Keratinocyte (primary cell): Measurements from ENCODE around the gene SLC25A5. TPM values are rescaled to one million over a fixed set of nuclear protein-coding genes. Genes with fewer than 3 reads are reported as not detected.
A peak's percentile ranks its signal among the peaks of the same experiment; 100 is the strongest.

Experiments
- DNase-seq: peaks from one replicate; pipeline ENCODE4 v3.0.0-alpha.2; 2011; ENCODE audit warnings: low read depth, missing footprints, low spot score
- FAIRE-seq: peaks from 2 replicates; lab custom pipeline; 2011; peaks lifted over from hg19 to GRCh38; lab: Jason Lieb, UNC
- H2AFZ ChIP-seq: 2 replicates; pipeline ENCODE4 v1.6.0; 2012; ENCODE audit warnings: low read length, control low read depth, inconsistent platforms; ENCODE audit not compliant: control insufficient read depth
- H3K27ac ChIP-seq: 2 replicates; pipeline ENCODE4 v1.5.1; 2011; ENCODE audit warnings: low read length; ENCODE audit not compliant: control insufficient read depth, insufficient read depth
- H3K27me3 ChIP-seq: 3 replicates; pipeline ENCODE4 v1.6.0; 2011; ENCODE audit warnings: low read length; ENCODE audit not compliant: control insufficient read depth, insufficient read depth; ENCODE audit errors: extremely low read depth
- H3K36me3 ChIP-seq, 2 experiments: 2 replicates in 1 of 2; 3 replicates in 1 of 2; pipeline ENCODE4 v1.5.1; 2011; ENCODE audit warnings: low read length in 2 of 2, mild to moderate bottlenecking in 1 of 2; ENCODE audit not compliant: control insufficient read depth in 2 of 2, insufficient read depth in 2 of 2; ENCODE audit errors: extremely low read depth in 1 of 2
- H3K4me1 ChIP-seq: 3 replicates; pipeline ENCODE4 v1.5.1; 2011; ENCODE audit warnings: low read length; ENCODE audit not compliant: control insufficient read depth, insufficient read depth; ENCODE audit errors: extremely low read depth
- H3K4me2 ChIP-seq: 3 replicates; pipeline ENCODE4 v1.6.0; 2011; ENCODE audit warnings: low read depth, low read length; ENCODE audit not compliant: control insufficient read depth, insufficient read depth; ENCODE audit errors: extremely low read depth
- H3K4me3 ChIP-seq, 3 experiments: fragments of 200-600 bp in 1 of 3; sonication (generic) in 1 of 3; 2 replicates in 2 of 3; 3 replicates in 1 of 3; pipeline ENCODE4 v1.5.1; 2011 to 2016; ENCODE audit warnings: low read length in 3 of 3, mild to moderate bottlenecking in 3 of 3, control low read depth in 2 of 3, inconsistent platforms in 1 of 3, low read depth in 1 of 3, mixed read lengths in 1 of 3, mixed run types in 1 of 3, moderate library complexity in 1 of 3; ENCODE audit not compliant: control insufficient read depth in 2 of 3, insufficient read depth in 2 of 3; ENCODE audit errors: extremely low read depth in 1 of 3
- H3K79me2 ChIP-seq: 2 replicates; pipeline ENCODE4 v1.6.0; 2012; ENCODE audit warnings: low read length; ENCODE audit not compliant: control insufficient read depth, insufficient read depth
- H3K9ac ChIP-seq: 3 replicates; pipeline ENCODE4 v1.6.0; 2011; ENCODE audit warnings: low read length; ENCODE audit not compliant: control insufficient read depth, insufficient read depth; ENCODE audit errors: extremely low read depth
- H3K9me1 ChIP-seq: 3 replicates; pipeline ENCODE4 v1.6.0; 2011; ENCODE audit warnings: low read length; ENCODE audit not compliant: control insufficient read depth, insufficient read depth; ENCODE audit errors: extremely low read depth
- H3K9me3 ChIP-seq: 2 replicates; pipeline ENCODE4 v1.5.1; 2012; ENCODE audit warnings: low read depth, low read length; ENCODE audit not compliant: control insufficient read depth
- H4K20me1 ChIP-seq: 3 replicates; pipeline ENCODE4 v1.6.0; 2011; ENCODE audit warnings: low read length; ENCODE audit not compliant: control insufficient read depth, insufficient read depth; ENCODE audit errors: extremely low read depth
- EZH2 ChIP-seq: IDR thresholded peaks from one replicate; pipeline ENCODE4 v1.6.1; 2012; ENCODE audit warnings: inconsistent platforms, mild to moderate bottlenecking, low read length, moderate library complexity
- dilution Hi-C: fragments of 300-500 bp; cut with MboI; formaldehyde crosslinking; loops from one replicate; pipeline ENCODE4 v1.7.0; 2020; ENCODE audit warnings: low sequenced_read_pairs; ENCODE audit not compliant: extremely low pct_ligation_motif_present
- polyA plus RNA-seq, 5 experiments: library from polyadenylated mRNA; depleted of rRNA in 3 of 5; stranded (reverse) in 3 of 5; stranded (forward) in 1 of 5; unstranded in 1 of 5; fragments of >200 nt; gene quantifications; 1 replicate in 1 of 5; 2 replicates in 3 of 5; 3 replicates in 1 of 5; pipeline versions ENCODE4 v1.2.1 to v1.2.3, GENCODE V29; 2011 to 2012; ENCODE audit warnings: missing spikeins in 2 of 5, low read depth in 1 of 5, low replicate concordance in 1 of 5
- TF ChIP-seq, protein P1 (sequence below), 3 experiments: IDR thresholded peaks in 1 of 3; conservative IDR thresholded peaks in 1 of 3; optimal IDR thresholded peaks in 1 of 3; 2 replicates in 2 of 3; 3 replicates in 1 of 3; pipeline versions ENCODE3 to v1.5.1; 2011; ENCODE audit warnings: low read length in 3 of 3, mild to moderate bottlenecking in 3 of 3, moderate library complexity in 2 of 3, control low read depth in 1 of 3, inconsistent platforms in 1 of 3; ENCODE audit not compliant: insufficient read depth in 2 of 3; ENCODE audit errors: extremely low read depth in 1 of 3

SLC25A5 gene
- polyA plus RNA-seq, 1 donor (not counting 4 experiments of a cell fraction or from before 2014, with no cell fraction given): 447 TPM

DNA sequence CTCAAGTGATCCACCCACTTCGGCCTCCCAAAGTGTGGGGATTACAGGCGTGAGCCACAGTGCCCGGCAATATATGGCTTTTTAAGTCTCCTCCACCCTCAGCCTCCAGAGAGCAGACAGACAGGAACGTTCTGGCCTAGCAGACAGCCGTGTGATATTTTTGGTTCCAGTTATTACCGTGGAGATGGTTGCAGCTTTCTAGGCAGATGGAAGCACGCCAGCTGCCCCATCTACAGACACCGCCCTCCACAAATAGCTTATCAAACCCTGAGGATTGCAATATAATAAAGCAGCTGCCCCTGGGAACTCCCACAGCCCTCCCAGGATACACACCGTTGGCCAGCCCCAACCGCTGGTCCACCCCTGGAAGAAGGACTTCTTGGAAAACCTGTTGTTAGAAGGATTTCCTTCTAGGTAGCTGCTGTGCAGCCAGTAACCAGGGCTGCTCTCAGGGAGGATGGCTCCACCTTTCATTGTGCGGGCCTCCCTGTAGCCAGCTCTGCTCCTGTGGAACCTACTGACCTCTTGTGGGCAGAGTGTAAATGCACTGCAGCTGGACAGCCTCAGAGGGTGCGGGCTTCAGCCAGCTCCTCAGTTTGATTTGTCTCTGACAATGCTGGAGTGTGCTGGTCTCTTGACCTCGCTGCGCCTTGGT lies 44.0 kb downstream of the SLC25A5 start:
- dilution Hi-C loops: no loop called here

DNA sequence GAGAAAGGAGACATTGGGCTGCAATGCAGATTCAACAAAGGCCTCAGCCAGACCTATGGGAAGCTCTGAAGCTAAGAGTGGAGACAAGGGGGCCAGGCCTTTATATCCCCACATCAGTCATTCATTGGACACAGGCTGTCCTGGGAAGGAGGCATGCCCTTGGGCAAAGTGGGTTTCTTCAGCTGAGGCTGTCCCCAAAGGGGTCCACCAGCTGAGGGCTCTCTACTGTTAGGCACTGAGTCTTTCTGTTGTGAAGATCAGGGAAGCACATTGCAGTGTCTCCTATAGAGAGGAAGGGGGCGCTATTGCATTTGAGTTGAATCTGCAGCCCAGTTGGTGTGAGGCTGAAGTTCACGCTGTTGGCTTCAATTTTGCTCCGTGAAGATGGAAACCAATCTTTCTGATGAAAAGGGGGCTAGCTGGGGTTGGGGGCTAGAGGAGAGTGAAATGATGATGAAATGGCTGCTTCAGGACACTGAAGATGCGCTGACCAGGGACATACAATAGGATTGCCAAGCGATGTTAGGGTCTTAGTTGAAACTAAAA lies 48.0 kb downstream of the SLC25A5 start:
- Histone ChIP-seq H3K36me3 (no peaks in the 10 kb centered on the region), H3K9ac (no peak overlapping the region), H4K20me1 (no peaks in the 10 kb centered on the region), H3K9me3 (no peaks in the 10 kb centered on the region), H3K27ac (no peak overlapping the region), H3K27me3 (no peaks in the 10 kb centered on the region), H3K4me1 (peaks cover 2% of the 10 kb centered on the region), H2AFZ (peak overlapping the region; percentile 80), H3K9me1 (no peaks in the 10 kb centered on the region), H3K4me3 (no peak overlapping the region), H3K79me2 (no peaks in the 10 kb centered on the region), H3K4me2 (no peak overlapping the region)
- no peak for FAIRE-seq
- TF ChIP-seq, protein P1, sequence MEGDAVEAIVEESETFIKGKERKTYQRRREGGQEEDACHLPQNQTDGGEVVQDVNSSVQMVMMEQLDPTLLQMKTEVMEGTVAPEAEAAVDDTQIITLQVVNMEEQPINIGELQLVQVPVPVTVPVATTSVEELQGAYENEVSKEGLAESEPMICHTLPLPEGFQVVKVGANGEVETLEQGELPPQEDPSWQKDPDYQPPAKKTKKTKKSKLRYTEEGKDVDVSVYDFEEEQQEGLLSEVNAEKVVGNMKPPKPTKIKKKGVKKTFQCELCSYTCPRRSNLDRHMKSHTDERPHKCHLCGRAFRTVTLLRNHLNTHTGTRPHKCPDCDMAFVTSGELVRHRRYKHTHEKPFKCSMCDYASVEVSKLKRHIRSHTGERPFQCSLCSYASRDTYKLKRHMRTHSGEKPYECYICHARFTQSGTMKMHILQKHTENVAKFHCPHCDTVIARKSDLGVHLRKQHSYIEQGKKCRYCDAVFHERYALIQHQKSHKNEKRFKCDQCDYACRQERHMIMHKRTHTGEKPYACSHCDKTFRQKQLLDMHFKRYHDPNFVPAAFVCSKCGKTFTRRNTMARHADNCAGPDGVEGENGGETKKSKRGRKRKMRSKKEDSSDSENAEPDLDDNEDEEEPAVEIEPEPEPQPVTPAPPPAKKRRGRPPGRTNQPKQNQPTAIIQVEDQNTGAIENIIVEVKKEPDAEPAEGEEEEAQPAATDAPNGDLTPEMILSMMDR (optimal IDR thresholded peaks at IDR 0.05 in 1 of 3, IDR thresholded peaks at IDR 0.05 in 1 of 3, conservative IDR thresholded peaks at IDR 0.05 in 1 of 3; ENCODE audit: extremely low read depth in 1 of 3, insufficient read depth in 2 of 3, low read length in 3 of 3): peak; percentile 79 to 85 (median 84)
- no peak for TF ChIP-seq EZH2
- DNase-seq: no peak
- dilution Hi-C loops: no loop called here

More for the DNA sequence above, 44.0 kb downstream of the SLC25A5 start:
- Histone ChIP-seq H2AFZ (peak overlapping the region; percentile 15), H3K9me1 (no peaks in the 10 kb centered on the region), H3K36me3 (no peaks in the 10 kb centered on the region), H3K27me3 (no peaks in the 10 kb centered on the region), H3K4me2 (no peak overlapping the region), H4K20me1 (no peaks in the 10 kb centered on the region), H3K9me3 (no peaks in the 10 kb centered on the region), H3K4me1 (peaks cover 7% of the 10 kb centered on the region), H3K79me2 (no peaks in the 10 kb centered on the region), H3K4me3 (no peak overlapping the region), H3K9ac (no peak overlapping the region), H3K27ac (no peak overlapping the region)
- FAIRE-seq (no peak), DNase-seq (no peak)
- TF ChIP-seq, protein P1 (optimal IDR thresholded peaks at IDR 0.05 in 1 of 3, IDR thresholded peaks at IDR 0.05 in 1 of 3, conservative IDR thresholded peaks at IDR 0.05 in 1 of 3; ENCODE audit: extremely low read depth in 1 of 3, insufficient read depth in 2 of 3, low read length in 3 of 3): peak; percentile 62 to 92 (median 65)
- no peak for TF ChIP-seq EZH2
